Measurements from ENCODE around the gene EXOC6.

DNA sequence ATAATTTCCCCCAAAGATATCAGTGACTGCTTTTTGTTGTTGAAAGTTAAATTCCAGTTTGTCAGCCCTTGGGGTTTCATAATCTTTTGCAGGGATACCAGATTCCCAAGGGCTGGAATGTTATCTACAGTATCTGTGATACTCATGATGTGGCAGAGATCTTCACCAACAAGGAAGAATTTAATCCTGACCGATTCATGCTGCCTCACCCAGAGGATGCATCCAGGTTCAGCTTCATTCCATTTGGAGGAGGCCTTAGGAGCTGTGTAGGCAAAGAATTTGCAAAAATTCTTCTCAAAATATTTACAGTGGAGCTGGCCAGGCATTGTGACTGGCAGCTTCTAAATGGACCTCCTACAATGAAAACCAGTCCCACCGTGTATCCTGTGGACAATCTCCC, 228.6 kb downstream of the EXOC6 start:
- TF ChIP-seq, protein P1, sequence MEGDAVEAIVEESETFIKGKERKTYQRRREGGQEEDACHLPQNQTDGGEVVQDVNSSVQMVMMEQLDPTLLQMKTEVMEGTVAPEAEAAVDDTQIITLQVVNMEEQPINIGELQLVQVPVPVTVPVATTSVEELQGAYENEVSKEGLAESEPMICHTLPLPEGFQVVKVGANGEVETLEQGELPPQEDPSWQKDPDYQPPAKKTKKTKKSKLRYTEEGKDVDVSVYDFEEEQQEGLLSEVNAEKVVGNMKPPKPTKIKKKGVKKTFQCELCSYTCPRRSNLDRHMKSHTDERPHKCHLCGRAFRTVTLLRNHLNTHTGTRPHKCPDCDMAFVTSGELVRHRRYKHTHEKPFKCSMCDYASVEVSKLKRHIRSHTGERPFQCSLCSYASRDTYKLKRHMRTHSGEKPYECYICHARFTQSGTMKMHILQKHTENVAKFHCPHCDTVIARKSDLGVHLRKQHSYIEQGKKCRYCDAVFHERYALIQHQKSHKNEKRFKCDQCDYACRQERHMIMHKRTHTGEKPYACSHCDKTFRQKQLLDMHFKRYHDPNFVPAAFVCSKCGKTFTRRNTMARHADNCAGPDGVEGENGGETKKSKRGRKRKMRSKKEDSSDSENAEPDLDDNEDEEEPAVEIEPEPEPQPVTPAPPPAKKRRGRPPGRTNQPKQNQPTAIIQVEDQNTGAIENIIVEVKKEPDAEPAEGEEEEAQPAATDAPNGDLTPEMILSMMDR (IDR thresholded peaks at IDR 0.05) = no peak
- no peak for TF ChIP-seq POLR2A (IDR thresholded peaks at IDR 0.05)

Data from breast epithelium (tissue), 3 donors.